ENCODE data around the gene SCNN1A.

Gene SCNN1A

GRCh38 chr12:6399884-6400644 lies 24.7 kb upstream of the SCNN1A start:
- DNase-seq, result no peak
- H3K9me3 ChIP-seq (ENCODE audit: control insufficient read depth, low read length), result no peaks in the 10 kb centered on the region
- no peak overlapping the region for H3K4me3 ChIP-seq (ENCODE audit: insufficient read depth, low read depth, low read length, poor library complexity, severe bottlenecking)
- H3K36me3 ChIP-seq (ENCODE audit: control insufficient read depth, insufficient read depth, low read length), result no peaks in the 10 kb centered on the region
- H3K4me1 ChIP-seq (ENCODE audit: control insufficient read depth, insufficient read depth, low read length, poor library complexity, severe bottlenecking), result no peaks in the 10 kb centered on the region
- H3K27me3 ChIP-seq (replicated peaks; ENCODE audit: control insufficient read depth, insufficient read depth, low read length, poor library complexity, severe bottlenecking), result no peaks in the 10 kb centered on the region
- H3K27ac ChIP-seq (ENCODE audit: insufficient read depth, low read length, poor library complexity, severe bottlenecking), result no peak overlapping the region

GRCh38 chr12:6396031-6396430 lies 20.7 kb upstream of the SCNN1A start:
- Histone ChIP-seq H3K27ac (ENCODE audit: insufficient read depth, low read length, poor library complexity, severe bottlenecking) (no peak overlapping the region), H3K4me1 (ENCODE audit: control insufficient read depth, insufficient read depth, low read length, poor library complexity, severe bottlenecking) (no peaks in the 10 kb centered on the region), H3K36me3 (ENCODE audit: control insufficient read depth, insufficient read depth, low read length) (no peaks in the 10 kb centered on the region), H3K9me3 (ENCODE audit: control insufficient read depth, low read length) (no peaks in the 10 kb centered on the region), H3K27me3 (replicated peaks; ENCODE audit: control insufficient read depth, insufficient read depth, low read length, poor library complexity, severe bottlenecking) (no peaks in the 10 kb centered on the region), H3K4me3 (ENCODE audit: insufficient read depth, low read depth, low read length, poor library complexity, severe bottlenecking) (no peak overlapping the region)
- no peak for DNase-seq

GRCh38 chr12:6394398-6394797 lies 19.0 kb upstream of the SCNN1A start:
- H3K9me3 ChIP-seq (ENCODE audit: control insufficient read depth, low read length), result no peaks in the 10 kb centered on the region
- no peaks in the 10 kb centered on the region for H3K4me1 ChIP-seq (ENCODE audit: control insufficient read depth, insufficient read depth, low read length, poor library complexity, severe bottlenecking)
- H3K27ac ChIP-seq (ENCODE audit: insufficient read depth, low read length, poor library complexity, severe bottlenecking), result no peak overlapping the region
- DNase-seq, result no peak
- no peak overlapping the region for H3K4me3 ChIP-seq (ENCODE audit: insufficient read depth, low read depth, low read length, poor library complexity, severe bottlenecking)
- H3K36me3 ChIP-seq (ENCODE audit: control insufficient read depth, insufficient read depth, low read length), result no peaks in the 10 kb centered on the region
- H3K27me3 ChIP-seq (replicated peaks; ENCODE audit: control insufficient read depth, insufficient read depth, low read length, poor library complexity, severe bottlenecking), result no peaks in the 10 kb centered on the region

- no peaks in the 10 kb centered on the region for H3K4me1 ChIP-seq (ENCODE audit: control insufficient read depth, insufficient read depth, low read length, poor library complexity, severe bottlenecking)
Measured at GRCh38 chr12:6393109-6393508, 17.7 kb upstream of the SCNN1A start.

GRCh38 chr12:6392504-6392903 lies 17.1 kb upstream of the SCNN1A start:
- no peak overlapping the region for H3K4me3 ChIP-seq (ENCODE audit: insufficient read depth, low read depth, low read length, poor library complexity, severe bottlenecking)
- H3K4me1 ChIP-seq (ENCODE audit: control insufficient read depth, insufficient read depth, low read length, poor library complexity, severe bottlenecking), result no peaks in the 10 kb centered on the region
- H3K36me3 ChIP-seq (ENCODE audit: control insufficient read depth, insufficient read depth, low read length), result no peaks in the 10 kb centered on the region
- H3K27me3 ChIP-seq (replicated peaks; ENCODE audit: control insufficient read depth, insufficient read depth, low read length, poor library complexity, severe bottlenecking), result no peaks in the 10 kb centered on the region
- no peak for DNase-seq
- H3K27ac ChIP-seq (ENCODE audit: insufficient read depth, low read length, poor library complexity, severe bottlenecking), result no peak overlapping the region
- H3K9me3 ChIP-seq (ENCODE audit: control insufficient read depth, low read length), result no peaks in the 10 kb centered on the region

More at GRCh38 chr12:6393109-6393508, 17.7 kb upstream of the SCNN1A start:
- no peak for DNase-seq
- H3K27ac ChIP-seq (ENCODE audit: insufficient read depth, low read length, poor library complexity, severe bottlenecking), result no peak overlapping the region
- no peak overlapping the region for H3K4me3 ChIP-seq (ENCODE audit: insufficient read depth, low read depth, low read length, poor library complexity, severe bottlenecking)
- H3K27me3 ChIP-seq (replicated peaks; ENCODE audit: control insufficient read depth, insufficient read depth, low read length, poor library complexity, severe bottlenecking), result no peaks in the 10 kb centered on the region
- H3K9me3 ChIP-seq (ENCODE audit: control insufficient read depth, low read length), result no peaks in the 10 kb centered on the region
- no peaks in the 10 kb centered on the region for H3K36me3 ChIP-seq (ENCODE audit: control insufficient read depth, insufficient read depth, low read length)

GRCh38 chr12:6391013-6391412 lies 15.7 kb upstream of the SCNN1A start:
- Histone ChIP-seq H3K36me3 (ENCODE audit: control insufficient read depth, insufficient read depth, low read length) (no peaks in the 10 kb centered on the region), H3K27ac (ENCODE audit: insufficient read depth, low read length, poor library complexity, severe bottlenecking) (no peak overlapping the region), H3K27me3 (replicated peaks; ENCODE audit: control insufficient read depth, insufficient read depth, low read length, poor library complexity, severe bottlenecking) (no peaks in the 10 kb centered on the region), H3K4me3 (ENCODE audit: insufficient read depth, low read depth, low read length, poor library complexity, severe bottlenecking) (no peak overlapping the region), H3K9me3 (ENCODE audit: control insufficient read depth, low read length) (no peaks in the 10 kb centered on the region), H3K4me1 (ENCODE audit: control insufficient read depth, insufficient read depth, low read length, poor library complexity, severe bottlenecking) (no peaks in the 10 kb centered on the region)
- no peak for DNase-seq

- Histone ChIP-seq H3K27me3 (replicated peaks; ENCODE audit: control insufficient read depth, insufficient read depth, low read length, poor library complexity, severe bottlenecking) (no peaks in the 10 kb centered on the region), H3K4me1 (ENCODE audit: control insufficient read depth, insufficient read depth, low read length, poor library complexity, severe bottlenecking) (no peaks in the 10 kb centered on the region), H3K4me3 (ENCODE audit: insufficient read depth, low read depth, low read length, poor library complexity, severe bottlenecking) (no peak overlapping the region), H3K27ac (ENCODE audit: insufficient read depth, low read length, poor library complexity, severe bottlenecking) (no peak overlapping the region), H3K9me3 (ENCODE audit: control insufficient read depth, low read length) (no peaks in the 10 kb centered on the region), H3K36me3 (ENCODE audit: control insufficient read depth, insufficient read depth, low read length) (no peaks in the 10 kb centered on the region)
- DNase-seq, result no peak
Measured at GRCh38 chr12:6390084-6390799, 14.9 kb upstream of the SCNN1A start.

- DNase-seq, result no peak
- Histone ChIP-seq H3K4me3 (ENCODE audit: insufficient read depth, low read depth, low read length, poor library complexity, severe bottlenecking) (no peak overlapping the region), H3K4me1 (ENCODE audit: control insufficient read depth, insufficient read depth, low read length, poor library complexity, severe bottlenecking) (peaks cover 4% of the 10 kb centered on the region), H3K9me3 (ENCODE audit: control insufficient read depth, low read length) (no peaks in the 10 kb centered on the region), H3K27me3 (replicated peaks; ENCODE audit: control insufficient read depth, insufficient read depth, low read length, poor library complexity, severe bottlenecking) (peaks cover 13% of the 10 kb centered on the region), H3K27ac (ENCODE audit: insufficient read depth, low read length, poor library complexity, severe bottlenecking) (no peak overlapping the region), H3K36me3 (ENCODE audit: control insufficient read depth, insufficient read depth, low read length) (no peaks in the 10 kb centered on the region)
Measured at GRCh38 chr12:6387541-6387940, 12.2 kb upstream of the SCNN1A start.

GRCh38 chr12:6386491-6386890 lies 11.1 kb upstream of the SCNN1A start:
- no peak overlapping the region for H3K4me3 ChIP-seq (ENCODE audit: insufficient read depth, low read depth, low read length, poor library complexity, severe bottlenecking)

GRCh38 chr12:6386038-6386437 lies 10.7 kb upstream of the SCNN1A start:
- Histone ChIP-seq H3K36me3 (ENCODE audit: control insufficient read depth, insufficient read depth, low read length) (no peaks in the 10 kb centered on the region), H3K4me1 (ENCODE audit: control insufficient read depth, insufficient read depth, low read length, poor library complexity, severe bottlenecking) (peaks cover 4% of the 10 kb centered on the region), H3K27ac (ENCODE audit: insufficient read depth, low read length, poor library complexity, severe bottlenecking) (no peak overlapping the region), H3K4me3 (ENCODE audit: insufficient read depth, low read depth, low read length, poor library complexity, severe bottlenecking) (no peak overlapping the region), H3K9me3 (ENCODE audit: control insufficient read depth, low read length) (no peaks in the 10 kb centered on the region), H3K27me3 (replicated peaks; ENCODE audit: control insufficient read depth, insufficient read depth, low read length, poor library complexity, severe bottlenecking) (peaks cover 13% of the 10 kb centered on the region)
- no peak for DNase-seq

More at GRCh38 chr12:6386491-6386890, 11.1 kb upstream of the SCNN1A start:
- Histone ChIP-seq H3K27me3 (replicated peaks; ENCODE audit: control insufficient read depth, insufficient read depth, low read length, poor library complexity, severe bottlenecking) (peaks cover 13% of the 10 kb centered on the region), H3K36me3 (ENCODE audit: control insufficient read depth, insufficient read depth, low read length) (no peaks in the 10 kb centered on the region), H3K9me3 (ENCODE audit: control insufficient read depth, low read length) (no peaks in the 10 kb centered on the region), H3K27ac (ENCODE audit: insufficient read depth, low read length, poor library complexity, severe bottlenecking) (no peak overlapping the region), H3K4me1 (ENCODE audit: control insufficient read depth, insufficient read depth, low read length, poor library complexity, severe bottlenecking) (peaks cover 4% of the 10 kb centered on the region)
- no peak for DNase-seq
